ENCODE results near the gene PIANP.

- TF ChIP-seq CTCF (IDR thresholded peaks at IDR 0.05; ENCODE audit: low read depth, low read length) (no peak), MAX (IDR thresholded peaks at IDR 0.05; ENCODE audit: low read depth, low read length) (peak; percentile 42; the same call in 1 of the 2 replicates), POLR2A (IDR thresholded peaks at IDR 0.05; ENCODE audit: extremely low read depth, insufficient read length) (no peak)
Measured at GRCh38 chr12:6688543-6688998, 12.0 kb downstream of the PIANP start.
